IPS-18a (cell line): ENCODE results near the gene ADAM15.

ENCODE experiments used
- H3K27ac ChIP-seq: one replicate; pipeline ENCODE4 v1.5.1; 2013; ENCODE audit warnings: low read length
- H3K27me3 ChIP-seq: one replicate; pipeline ENCODE4 v1.6.1; 2013; ENCODE audit warnings: mild to moderate bottlenecking, low read length; ENCODE audit not compliant: control insufficient read depth, insufficient read depth
- H3K36me3 ChIP-seq: one replicate; pipeline ENCODE4 v1.6.1; 2013; ENCODE audit warnings: low read depth, low read length; ENCODE audit not compliant: control insufficient read depth
- H3K4me1 ChIP-seq: one replicate; pipeline ENCODE4 v1.6.1; 2013; ENCODE audit warnings: low read depth, low read length; ENCODE audit not compliant: control insufficient read depth
- H3K4me3 ChIP-seq: one replicate; pipeline ENCODE4 v1.5.1; 2013; ENCODE audit warnings: low read length
- H3K9ac ChIP-seq: one replicate; pipeline ENCODE4 v1.6.1; 2013; ENCODE audit warnings: mild to moderate bottlenecking, low read length, moderate library complexity
- H3K9me3 ChIP-seq: one replicate; pipeline ENCODE4 v1.6.1; 2013; ENCODE audit warnings: low read depth, low read length; ENCODE audit not compliant: control insufficient read depth

The ADAM15 gene

DNA sequence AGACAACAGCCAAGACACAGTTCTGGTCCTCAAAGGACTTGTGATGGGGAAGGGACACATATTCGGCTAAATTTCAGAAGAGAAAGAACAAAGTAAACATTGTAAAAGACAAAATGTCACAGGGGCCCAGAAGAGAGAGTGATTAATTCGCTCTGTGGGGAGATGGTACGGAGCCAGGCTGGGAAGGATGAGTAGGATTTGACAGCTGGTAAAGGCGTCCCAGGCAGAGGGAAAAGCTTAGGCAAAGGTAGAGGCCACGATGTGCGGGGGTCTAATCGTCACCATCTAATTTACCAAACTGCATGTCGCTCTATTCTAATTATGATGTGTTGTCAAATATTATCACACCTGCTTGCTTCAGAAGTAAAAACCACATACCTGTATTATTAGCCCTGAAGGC, 59.3 kb downstream of the ADAM15 start:
- no peak overlapping the region for H3K27ac ChIP-seq
- no peaks in the 10 kb centered on the region for H3K27me3 ChIP-seq
- H3K36me3 ChIP-seq = no peaks in the 10 kb centered on the region
- no peak overlapping the region for H3K4me3 ChIP-seq
- H3K9ac ChIP-seq = no peak overlapping the region
- H3K4me1 ChIP-seq = no peaks in the 10 kb centered on the region
- no peaks in the 10 kb centered on the region for H3K9me3 ChIP-seq

GRCh38 chr1:155110826-155111225, 59.7 kb downstream of the ADAM15 start:
- no peak overlapping the region for H3K27ac ChIP-seq
- H3K9ac ChIP-seq = no peak overlapping the region
- H3K4me3 ChIP-seq = no peak overlapping the region
- H3K36me3 ChIP-seq = no peaks in the 10 kb centered on the region
- no peaks in the 10 kb centered on the region for H3K27me3 ChIP-seq
- H3K9me3 ChIP-seq = no peaks in the 10 kb centered on the region
- H3K4me1 ChIP-seq = no peaks in the 10 kb centered on the region
